Fibroblast of lung (primary cell): ENCODE data around the gene AGBL4. TPM values are rescaled to one million over a fixed set of nuclear protein-coding genes. Genes with fewer than 3 reads are reported as not detected.
A peak's percentile ranks its signal among the peaks of the same experiment; 100 is the strongest.

Source experiments
- DNase-seq, 2 donors: peaks; one replicate each; pipeline versions ENCODE4 v3.0.0 to v3.0.0-alpha.2; 2010; ENCODE audit warnings: low read depth in 2 of 2
- H2AFZ ChIP-seq: 2 replicates; pipeline ENCODE4 v1.5.1; 2012; ENCODE audit warnings: low read length, control low read depth, inconsistent platforms
- H3K27ac ChIP-seq: 2 replicates; pipeline ENCODE4 v1.5.1; 2011; ENCODE audit warnings: low read length, control low read depth; ENCODE audit not compliant: insufficient read depth
- H3K27me3 ChIP-seq: 2 replicates; pipeline ENCODE4 v1.5.1; 2011; ENCODE audit warnings: mild to moderate bottlenecking, low read length; ENCODE audit not compliant: control insufficient read depth, insufficient read depth
- H3K36me3 ChIP-seq: 2 replicates; pipeline ENCODE4 v1.5.1; 2011; ENCODE audit warnings: low read length; ENCODE audit not compliant: control insufficient read depth, insufficient read depth
- H3K4me1 ChIP-seq: 2 replicates; pipeline ENCODE4 v1.5.1; 2011; ENCODE audit warnings: low read length; ENCODE audit not compliant: control insufficient read depth, insufficient read depth; ENCODE audit errors: extremely low read depth
- H3K4me2 ChIP-seq: 2 replicates; pipeline ENCODE4 v1.5.1; 2011; ENCODE audit warnings: low read length, control low read depth; ENCODE audit not compliant: insufficient read depth; ENCODE audit errors: extremely low read depth
- H3K4me3 ChIP-seq, 4 experiments: fragments of 200-600 bp in 1 of 4; sonication (generic) in 1 of 4; replicated peaks in 1 of 4; 2 replicates each; pipeline ENCODE4 v1.5.1; 2011 to 2016; ENCODE audit warnings: low read length in 4 of 4, low read depth in 3 of 4, mild to moderate bottlenecking in 3 of 4, control low read depth in 2 of 4, inconsistent platforms in 1 of 4, mixed read lengths in 1 of 4; ENCODE audit not compliant: insufficient read depth in 1 of 4; ENCODE audit errors: control extremely low read depth in 1 of 4
- H3K79me2 ChIP-seq: 2 replicates; pipeline ENCODE4 v1.5.1; 2012; ENCODE audit warnings: mild to moderate bottlenecking, low read length, inconsistent platforms; ENCODE audit not compliant: control insufficient read depth, insufficient read depth
- H3K9ac ChIP-seq: 2 replicates; pipeline ENCODE4 v1.5.1; 2011; ENCODE audit warnings: mild to moderate bottlenecking, low read length, control low read depth; ENCODE audit not compliant: insufficient read depth
- H3K9me3 ChIP-seq: 2 replicates; pipeline ENCODE4 v1.5.1; 2012; ENCODE audit warnings: low read depth, low read length; ENCODE audit not compliant: control insufficient read depth, insufficient read depth
- H4K20me1 ChIP-seq: 2 replicates; pipeline ENCODE4 v1.5.1; 2011; ENCODE audit warnings: low read length; ENCODE audit not compliant: control insufficient read depth, insufficient read depth; ENCODE audit errors: extremely low read depth
- EZH2 ChIP-seq: IDR thresholded peaks from 2 replicates; pipeline ENCODE4 v1.5.1; 2012; ENCODE audit warnings: low read length, control low read depth, mild to moderate bottlenecking; ENCODE audit errors: missing control alignments
- polyA plus RNA-seq, 2 donors: library from polyadenylated mRNA; depleted of rRNA in 1 of 2; stranded (reverse) in 1 of 2; unstranded in 1 of 2; fragments of >200 nt; gene quantifications; 2 replicates each; pipeline ENCODE4 v1.2.1, GENCODE V29; 2011 to 2012; ENCODE audit warnings: missing spikeins in 1 of 2
- total RNA-seq: library from RNA; depleted of rRNA; stranded (reverse); fragments of >200 nt; gene quantifications from 2 replicates; pipeline ENCODE4 v1.2.1, GENCODE V29; 2014
- TF ChIP-seq, protein P1 (sequence below), 2 donors: IDR thresholded peaks in 1 of 2; conservative IDR thresholded peaks in 1 of 2; 1 replicate in 1 of 2; 2 replicates in 1 of 2; pipeline ENCODE4 v1.5.1; 2011 to 2012; ENCODE audit warnings: low read length in 2 of 2, control low read depth in 1 of 2, inconsistent platforms in 1 of 2, low read depth in 1 of 2, mild to moderate bottlenecking in 1 of 2

The AGBL4 gene
- total and polyA plus RNA-seq, 2 donors (not counting 1 experiment from before 2014, with no cell fraction given) = not detected

DNA sequence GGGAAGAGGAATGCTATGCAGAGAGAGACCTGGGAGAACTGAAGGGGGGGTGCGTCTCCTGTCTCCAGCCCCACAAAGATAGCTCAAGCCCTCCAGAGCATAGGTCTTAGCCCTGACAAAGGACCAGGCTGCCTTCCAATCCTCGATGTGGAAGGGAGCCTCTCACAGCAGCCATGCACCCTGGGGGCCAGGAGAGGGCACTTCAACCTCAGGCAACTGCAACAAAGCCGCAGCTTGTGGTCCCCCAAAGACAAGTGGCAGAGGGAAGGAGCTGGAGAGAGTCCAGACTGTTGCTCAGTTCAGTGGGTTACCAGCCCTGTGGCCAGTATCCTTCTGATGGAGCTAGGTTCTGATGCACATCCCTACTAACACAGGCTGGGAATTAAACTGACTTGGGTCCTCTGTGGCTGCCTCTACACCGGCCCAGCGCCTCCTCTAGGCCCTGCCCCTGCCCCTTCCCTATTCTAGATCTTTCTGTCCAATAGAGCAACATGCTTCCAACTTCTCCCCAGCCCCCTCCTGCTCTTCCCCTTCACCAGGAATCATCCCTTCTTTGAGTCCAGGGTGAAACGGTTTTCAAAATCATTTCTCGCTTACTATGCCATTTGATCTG lies 1451.0 kb downstream of the AGBL4 start:
- Histone ChIP-seq H3K36me3 (no peaks in the 10 kb centered on the region), H3K79me2 (no peaks in the 10 kb centered on the region), H2AFZ (no peak overlapping the region), H3K9me3 (no peaks in the 10 kb centered on the region), H4K20me1 (no peaks in the 10 kb centered on the region), H3K4me3 (no peak overlapping the region), H3K27me3 (no peaks in the 10 kb centered on the region), H3K4me2 (no peak overlapping the region), H3K27ac (no peak overlapping the region), H3K4me1 (no peaks in the 10 kb centered on the region), H3K9ac (no peak overlapping the region)
- no peak for TF ChIP-seq EZH2
- TF ChIP-seq, protein P1, sequence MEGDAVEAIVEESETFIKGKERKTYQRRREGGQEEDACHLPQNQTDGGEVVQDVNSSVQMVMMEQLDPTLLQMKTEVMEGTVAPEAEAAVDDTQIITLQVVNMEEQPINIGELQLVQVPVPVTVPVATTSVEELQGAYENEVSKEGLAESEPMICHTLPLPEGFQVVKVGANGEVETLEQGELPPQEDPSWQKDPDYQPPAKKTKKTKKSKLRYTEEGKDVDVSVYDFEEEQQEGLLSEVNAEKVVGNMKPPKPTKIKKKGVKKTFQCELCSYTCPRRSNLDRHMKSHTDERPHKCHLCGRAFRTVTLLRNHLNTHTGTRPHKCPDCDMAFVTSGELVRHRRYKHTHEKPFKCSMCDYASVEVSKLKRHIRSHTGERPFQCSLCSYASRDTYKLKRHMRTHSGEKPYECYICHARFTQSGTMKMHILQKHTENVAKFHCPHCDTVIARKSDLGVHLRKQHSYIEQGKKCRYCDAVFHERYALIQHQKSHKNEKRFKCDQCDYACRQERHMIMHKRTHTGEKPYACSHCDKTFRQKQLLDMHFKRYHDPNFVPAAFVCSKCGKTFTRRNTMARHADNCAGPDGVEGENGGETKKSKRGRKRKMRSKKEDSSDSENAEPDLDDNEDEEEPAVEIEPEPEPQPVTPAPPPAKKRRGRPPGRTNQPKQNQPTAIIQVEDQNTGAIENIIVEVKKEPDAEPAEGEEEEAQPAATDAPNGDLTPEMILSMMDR (conservative IDR thresholded peaks at IDR 0.05 in 1 of 2, IDR thresholded peaks at IDR 0.05 in 1 of 2; ENCODE audit: low read depth in 1 of 2, low read length in 2 of 2) = peak; percentile 46 to 63
- peak; percentile 50 to 58 for DNase-seq

GRCh38 chr1:48572134-48572533 lies 1451.6 kb downstream of the AGBL4 start:
- H3K9ac ChIP-seq = no peak overlapping the region
- H3K4me3 ChIP-seq = no peak overlapping the region
- no peak overlapping the region for H3K27ac ChIP-seq
- H3K36me3 ChIP-seq = no peaks in the 10 kb centered on the region
- no peak overlapping the region for H2AFZ ChIP-seq
- TF ChIP-seq EZH2 = no peak
- TF ChIP-seq, protein P1 (conservative IDR thresholded peaks at IDR 0.05 in 1 of 2, IDR thresholded peaks at IDR 0.05 in 1 of 2; ENCODE audit: low read depth in 1 of 2, low read length in 2 of 2) = no peak
- H4K20me1 ChIP-seq = no peaks in the 10 kb centered on the region
- H3K4me2 ChIP-seq = no peak overlapping the region
- no peak for DNase-seq
- no peaks in the 10 kb centered on the region for H3K79me2 ChIP-seq
- H3K4me1 ChIP-seq = no peaks in the 10 kb centered on the region
- H3K27me3 ChIP-seq = no peaks in the 10 kb centered on the region
- H3K9me3 ChIP-seq = no peaks in the 10 kb centered on the region

- no peak for TF ChIP-seq EZH2
- TF ChIP-seq, protein P1 (conservative IDR thresholded peaks at IDR 0.05 in 1 of 2, IDR thresholded peaks at IDR 0.05 in 1 of 2; ENCODE audit: low read depth in 1 of 2, low read length in 2 of 2) = no peak
- no peaks in the 10 kb centered on the region for H3K4me1 ChIP-seq
These were observed 1452.3 kb downstream of the AGBL4 start for GRCh38 chr1:48571303-48571987.

More at GRCh38 chr1:48571303-48571987, 1452.3 kb downstream of the AGBL4 start:
- H3K27ac ChIP-seq = no peak overlapping the region
- no peak overlapping the region for H2AFZ ChIP-seq
- no peaks in the 10 kb centered on the region for H3K36me3 ChIP-seq
- H3K9me3 ChIP-seq = no peaks in the 10 kb centered on the region
- no peak overlapping the region for H3K9ac ChIP-seq
- no peak overlapping the region for H3K4me3 ChIP-seq
- H3K4me2 ChIP-seq = no peak overlapping the region
- no peak for DNase-seq
- no peaks in the 10 kb centered on the region for H3K79me2 ChIP-seq
- H4K20me1 ChIP-seq = no peaks in the 10 kb centered on the region
- H3K27me3 ChIP-seq = no peaks in the 10 kb centered on the region
